ENCODE results near the gene ASZ1. TPM values are rescaled to one million over a fixed set of nuclear protein-coding genes. Genes with fewer than 3 reads are reported as not detected.

The ASZ1 gene
- total and polyA plus RNA-seq, 2 of the 4 experiments (the other 2 are of a cell fraction): not detected

DNA sequence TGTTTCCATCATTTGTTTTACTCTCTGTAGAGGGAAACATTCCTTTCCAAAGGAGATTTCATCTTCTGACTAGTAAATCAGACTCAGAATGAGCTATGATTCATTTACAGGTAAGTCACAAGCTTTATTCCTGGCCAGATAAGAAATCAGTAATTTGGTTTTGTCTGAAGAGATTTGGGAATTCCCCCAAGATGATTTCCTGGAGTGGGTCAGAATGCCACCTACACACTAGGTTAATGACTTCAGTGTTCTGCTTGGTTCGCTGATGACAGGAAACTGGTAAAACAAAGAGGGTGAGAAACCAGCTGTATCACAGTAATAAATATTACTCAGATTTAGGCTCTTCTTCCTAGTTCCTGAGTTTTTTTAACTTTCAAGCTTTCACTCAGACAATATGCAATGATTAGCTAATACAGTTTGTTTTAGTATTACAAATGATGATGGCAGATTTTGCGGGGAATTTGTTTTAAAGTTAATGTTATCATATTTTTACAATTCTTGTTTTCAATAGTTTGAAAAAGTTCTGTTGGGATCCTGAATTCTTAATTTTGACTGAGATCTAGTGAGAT is 8.3 kb upstream of the ASZ1 start:
- no peak overlapping the region for H2BK20ac ChIP-seq (ENCODE audit: low read depth, low read length)
- no peak overlapping the region for H2AFZ ChIP-seq (replicated peaks; ENCODE audit: low read length, poor library complexity)
- POLR2A ChIA-PET (ENCODE audit: unreplicated experiment): interaction anchor here (0.6 kb wide), 1 partner anchor 634 kb away, joined by 3 read pairs; no protein-coding TSS in a partner anchor
- no peak overlapping the region for H3K56ac ChIP-seq (ENCODE audit: extremely low read depth, insufficient read depth, low read length)
- H3K4me3 ChIP-seq (ENCODE audit: insufficient read depth, low read depth, low read length): no peak overlapping the region
- no peak overlapping the region for H2BK120ac ChIP-seq (ENCODE audit: low read depth, low read length)
- no peak overlapping the region for H3K4me2 ChIP-seq (ENCODE audit: low read depth, low read length)
- H3K79me1 ChIP-seq (ENCODE audit: low read depth in 1 of 2, low read length in 2 of 2): no peaks in the 10 kb centered on the region
- dilution Hi-C loops (cut with HindIII; ENCODE audit: low sequenced_read_pairs, unreplicated experiment): no loop called here
- H3K36me3 ChIP-seq (ENCODE audit: control insufficient read depth, insufficient read depth, low read length): no peaks in the 10 kb centered on the region
- no peak overlapping the region for H3K9ac ChIP-seq (ENCODE audit: low read depth, low read length)
- no peak overlapping the region for H3K23ac ChIP-seq (ENCODE audit: low read depth, low read length)
- no peak overlapping the region for H2BK5ac ChIP-seq (ENCODE audit: low read depth, low read length, poor library complexity, severe bottlenecking)
- H4K5ac ChIP-seq (ENCODE audit: low read depth, low read length): no peak overlapping the region
- in situ Hi-C loops (cut with MboI; ENCODE audit: low sequenced_read_pairs): no loop called here
- no peaks in the 10 kb centered on the region for H3K9me1 ChIP-seq (ENCODE audit: insufficient read depth, low read length)
- H2AK9ac ChIP-seq (replicated peaks; ENCODE audit: low read depth, low read length, poor library complexity): no peak overlapping the region
- no peak overlapping the region for H3K14ac ChIP-seq (replicated peaks; ENCODE audit: low read depth, low read length)
- no peak overlapping the region for H4K8ac ChIP-seq (ENCODE audit: low read depth in 2 of 2, low read length in 2 of 2)
- no peaks in the 10 kb centered on the region for H3K9me3 ChIP-seq (ENCODE audit: control insufficient read depth, insufficient read depth, low read length)
- ATAC-seq (ENCODE audit: low read depth): no peak
- H3K18ac ChIP-seq (ENCODE audit: low read depth, low read length): no peak overlapping the region
- no peak overlapping the region for H3K27ac ChIP-seq (ENCODE audit: insufficient read depth, low read length)
- H4K91ac ChIP-seq (ENCODE audit: insufficient read depth, low read depth, low read length): no peak overlapping the region
- no peaks in the 10 kb centered on the region for H3K4me1 ChIP-seq (ENCODE audit: control insufficient read depth, insufficient read depth, low read length)
- H3K4ac ChIP-seq (ENCODE audit: low read depth, low read length): no peak overlapping the region
- H2BK15ac ChIP-seq (ENCODE audit: low read depth, low read length): no peak overlapping the region
- BruUV-seq (replicated peaks): no TSS peak
- no peak overlapping the region for H2AK5ac ChIP-seq (ENCODE audit: low read depth, low read length)
- TF ChIP-seq ELK1 (IDR thresholded peaks at IDR 0.05; ENCODE audit: borderline replicate concordance, low read depth, low read length): no peak
- TF ChIP-seq CEBPB (IDR thresholded peaks at IDR 0.05; ENCODE audit: low read depth, low read length): no peak
- no peak for TF ChIP-seq CHD1 (IDR thresholded peaks at IDR 0.05; ENCODE audit: low read depth, low read length)
- TF ChIP-seq NFE2L2 (IDR thresholded peaks at IDR 0.05; ENCODE audit: low read depth, low read length): no peak
- no peak for TF ChIP-seq USF2 (IDR thresholded peaks at IDR 0.05; ENCODE audit: low read depth, low read length)
- no peaks in the 10 kb centered on the region for H4K20me1 ChIP-seq (ENCODE audit: insufficient read depth, low read length)
- H3K27me3 ChIP-seq (ENCODE audit: control insufficient read depth, insufficient read depth, low read length): no peaks in the 10 kb centered on the region; the same call in 1 of the 2 replicates
- DNase-seq: no peak
- intact Hi-C loops (cut with micrococcal nuclease): no loop called here
- no CpG with 5 or more reads among the region's 2 CpGs for WGBS, 2 experiments (ENCODE audit: extremely low coverage in 2 of 2, insufficient read length in 1 of 2)
- CTCF ChIA-PET: no interaction called here
